Calu3 (cell line): ENCODE results near the gene CCNE1. TPM values are rescaled to one million over a fixed set of nuclear protein-coding genes. Genes with fewer than 3 reads are reported as not detected.

Experiments used
- BruUV-seq: library from RNA; stranded (reverse); fragments of 400-500 nt; replicated peaks from 2 replicates; lab custom pipeline; 2021; lab: Mats Ljungman, UMichigan
- CTCF ChIA-PET: fragments of 300-600 bp; sonication (Branson Sonifier 250); formaldehyde crosslinking; loops from one replicate; lab custom pipeline; 2022; ENCODE audit warnings: antibody characterized with exemption; lab: Charles Lee
- DNase-seq: peaks from one replicate; pipeline ENCODE4 v3.0.0; 2022
- H3K27ac Mint-ChIP-seq: one replicate; pipeline ENCODE4 v1.8.0; 2022; ENCODE audit warnings: mixed read lengths; ENCODE audit not compliant: unreplicated experiment
- H3K27me3 Mint-ChIP-seq: one replicate; pipeline ENCODE4 v1.8.0; 2022; ENCODE audit warnings: mixed read lengths; ENCODE audit not compliant: unreplicated experiment
- H3K36me3 Mint-ChIP-seq: one replicate; pipeline ENCODE4 v1.8.0; 2022; ENCODE audit warnings: mild to moderate bottlenecking, moderate library complexity, mixed read lengths; ENCODE audit not compliant: insufficient read depth, unreplicated experiment
- H3K4me1 Mint-ChIP-seq: one replicate; pipeline ENCODE4 v1.8.0; 2022; ENCODE audit warnings: mild to moderate bottlenecking, low read depth, mixed read lengths; ENCODE audit not compliant: unreplicated experiment
- H3K4me3 Mint-ChIP-seq: one replicate; pipeline ENCODE4 v1.8.0; 2022; ENCODE audit warnings: mild to moderate bottlenecking, low read depth, moderate library complexity, mixed read lengths; ENCODE audit not compliant: unreplicated experiment
- H3K9me3 Mint-ChIP-seq: one replicate; pipeline ENCODE4 v1.8.0; 2022; ENCODE audit warnings: low read depth, mixed read lengths; ENCODE audit not compliant: unreplicated experiment
- intact Hi-C: fragments of 100-400 bp; cut with micrococcal nuclease; formaldehyde crosslinking; loops from one replicate; pipeline ENCODE4 v1.10.0; 2022; ENCODE audit not compliant: unreplicated experiment
- total RNA-seq: library from RNA; stranded (reverse); gene quantifications from 2 replicates; pipeline ENCODE4 v1.2.3, GENCODE V29; 2022
- TF ChIP-seq, protein P1 (sequence below): fragments of 200-600 bp; IDR thresholded peaks from one replicate; pipeline ENCODE4 v1.8.0; 2022; ENCODE audit warnings: antibody characterized with exemption; ENCODE audit not compliant: unreplicated experiment

CCNE1 gene
- total RNA-seq, 1 experiment from 2014 or later: 15.9 TPM

- DNase-seq: no peak
- Mint-ChIP-seq H3K9me3 (no peaks in the 10 kb centered on the region), H3K27ac (no peak overlapping the region), H3K4me3 (peak overlapping the region; percentile 80), H3K36me3 (peaks cover 12% of the 10 kb centered on the region), H3K4me1 (peaks cover 19% of the 10 kb centered on the region), H3K27me3 (peaks cover 48% of the 10 kb centered on the region)
- no TSS peak for BruUV-seq
- intact Hi-C loops: no loop called here
- TF ChIP-seq, protein P1, sequence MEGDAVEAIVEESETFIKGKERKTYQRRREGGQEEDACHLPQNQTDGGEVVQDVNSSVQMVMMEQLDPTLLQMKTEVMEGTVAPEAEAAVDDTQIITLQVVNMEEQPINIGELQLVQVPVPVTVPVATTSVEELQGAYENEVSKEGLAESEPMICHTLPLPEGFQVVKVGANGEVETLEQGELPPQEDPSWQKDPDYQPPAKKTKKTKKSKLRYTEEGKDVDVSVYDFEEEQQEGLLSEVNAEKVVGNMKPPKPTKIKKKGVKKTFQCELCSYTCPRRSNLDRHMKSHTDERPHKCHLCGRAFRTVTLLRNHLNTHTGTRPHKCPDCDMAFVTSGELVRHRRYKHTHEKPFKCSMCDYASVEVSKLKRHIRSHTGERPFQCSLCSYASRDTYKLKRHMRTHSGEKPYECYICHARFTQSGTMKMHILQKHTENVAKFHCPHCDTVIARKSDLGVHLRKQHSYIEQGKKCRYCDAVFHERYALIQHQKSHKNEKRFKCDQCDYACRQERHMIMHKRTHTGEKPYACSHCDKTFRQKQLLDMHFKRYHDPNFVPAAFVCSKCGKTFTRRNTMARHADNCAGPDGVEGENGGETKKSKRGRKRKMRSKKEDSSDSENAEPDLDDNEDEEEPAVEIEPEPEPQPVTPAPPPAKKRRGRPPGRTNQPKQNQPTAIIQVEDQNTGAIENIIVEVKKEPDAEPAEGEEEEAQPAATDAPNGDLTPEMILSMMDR: no peak
- CTCF ChIA-PET: interaction anchor here (2.0 kb wide), 1 partner anchor 12 kb away, joined by 5 read pairs; no protein-coding TSS in a partner anchor
These were observed 31.6 kb downstream of the CCNE1 start for GRCh38 chr19:29843180-29844051.

GRCh38 chr19:29844891-29845573 is 33.2 kb downstream of the CCNE1 start:
- CTCF ChIA-PET: interaction anchor here (0.6 to 2.0 kb wide), 7 partner anchors 8 to 789 kb away, joined by 4 to 6 read pairs (median 5); no protein-coding TSS in a partner anchor
- TF ChIP-seq, protein P1: no peak
- peak overlapping the region; percentile 63 for H3K27ac Mint-ChIP-seq
- H3K27me3 Mint-ChIP-seq: peaks cover 42% of the 10 kb centered on the region
- H3K4me1 Mint-ChIP-seq: peaks cover 19% of the 10 kb centered on the region
- H3K9me3 Mint-ChIP-seq: no peaks in the 10 kb centered on the region
- peak overlapping the region; percentile 80 for H3K4me3 Mint-ChIP-seq
- peaks cover 12% of the 10 kb centered on the region for H3K36me3 Mint-ChIP-seq
- BruUV-seq: no TSS peak
- intact Hi-C loops: loop anchor here (1.0 kb wide), 1 partner anchor 74 kb away; no protein-coding TSS in a partner anchor
- DNase-seq: peak; percentile 96

- Mint-ChIP-seq H3K9me3 (no peaks in the 10 kb centered on the region), H3K27ac (peak overlapping the region; percentile 63), H3K27me3 (peaks cover 37% of the 10 kb centered on the region), H3K4me1 (peaks cover 19% of the 10 kb centered on the region), H3K4me3 (peak overlapping the region; percentile 80), H3K36me3 (peaks cover 12% of the 10 kb centered on the region)
- intact Hi-C loops: loop anchor here (1.0 kb wide), 1 partner anchor 74 kb away; no protein-coding TSS in a partner anchor
- BruUV-seq: no TSS peak
- no peak for DNase-seq
- CTCF ChIA-PET: interaction anchor here (1.1 to 2.0 kb wide), 2 partner anchors 14 to 74 kb away, joined by 4 to 5 read pairs; no protein-coding TSS in a partner anchor
- TF ChIP-seq, protein P1: no peak
These were observed 33.9 kb downstream of the CCNE1 start for GRCh38 chr19:29845574-29846176.

GRCh38 chr19:29849208-29849607 is 37.4 kb downstream of the CCNE1 start:
- H3K4me1 Mint-ChIP-seq: peaks cover 10% of the 10 kb centered on the region
- intact Hi-C loops: no loop called here
- peaks cover 20% of the 10 kb centered on the region for H3K27me3 Mint-ChIP-seq
- CTCF ChIA-PET: interaction anchor here (0.6 kb wide), 1 partner anchor 20 kb away, joined by 3 read pairs; no protein-coding TSS in a partner anchor
- TF ChIP-seq, protein P1: no peak
- no TSS peak for BruUV-seq
- peaks cover 12% of the 10 kb centered on the region for H3K36me3 Mint-ChIP-seq
- H3K4me3 Mint-ChIP-seq: no peak overlapping the region
- H3K27ac Mint-ChIP-seq: no peak overlapping the region
- no peak for DNase-seq
- no peaks in the 10 kb centered on the region for H3K9me3 Mint-ChIP-seq
